A172 (cell line): ENCODE measurements around the gene IL2RA. TPM values are rescaled to one million over a fixed set of nuclear protein-coding genes. Genes with fewer than 3 reads are reported as not detected.
"Not testable (repeated sequence)": the region's sequence is repeated elsewhere in the genome, so short reads cannot be mapped to it uniquely, and the experiment has no call there.

Experiments used
- DNase-seq: peaks from one replicate; pipeline ENCODE4 v3.0.0-alpha.2; 2015; ENCODE audit warnings: low spot score
- total RNA-seq: library from RNA; depleted of rRNA; stranded (reverse); fragments of >200 nt; shearing (Covaris generic); gene quantifications from 2 replicates; pipeline ENCODE4 v1.2.3, GENCODE V29; 2014; rRNA removed

IL2RA gene
- total RNA-seq: not detected in 2 replicates

- DNase-seq: no peak
Measured at GRCh38 chr10:6062101-6062771, at the start of gene IL2RA. IL2RA (minus strand) TSS chr10:6062367; CDS start chr10:6062151, 216 bp downstream.

DNA sequence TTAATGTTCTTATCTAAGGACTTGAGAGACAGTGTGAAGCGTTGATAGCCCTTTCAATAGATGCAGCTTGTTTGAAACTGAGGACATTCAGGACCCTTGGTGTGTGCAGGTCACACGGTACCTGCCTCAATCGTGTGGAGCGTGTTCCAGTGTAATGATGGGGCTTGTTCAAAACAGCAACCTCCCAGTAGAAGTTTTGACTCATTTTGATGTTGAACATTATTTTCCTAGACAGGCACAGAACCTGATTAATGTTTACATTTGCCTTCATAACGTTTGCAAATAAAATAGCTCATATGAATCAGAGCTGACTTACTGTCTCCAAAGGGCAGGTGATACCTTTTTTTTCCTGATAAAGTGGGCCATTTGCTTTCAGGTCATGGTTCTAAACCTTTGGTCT lies 48.0 kb upstream of the IL2RA start:
- DNase-seq: no peak

DNA sequence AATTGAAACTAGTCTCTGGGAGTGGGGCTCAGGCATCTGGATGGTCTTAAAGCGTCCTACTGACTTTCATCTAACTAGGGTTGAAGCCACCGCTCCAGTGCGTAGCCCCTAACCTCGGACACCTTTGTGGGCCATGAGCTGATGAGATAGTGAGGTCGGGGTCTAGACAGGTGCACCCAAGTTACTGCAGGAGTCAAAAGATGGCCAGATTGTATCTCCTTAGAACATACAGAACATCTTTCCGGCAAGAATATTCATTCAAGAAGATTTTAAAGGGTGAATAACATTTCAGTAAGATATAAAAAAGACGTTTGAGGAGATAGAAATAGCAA lies 47.2 kb upstream of the IL2RA start:
- DNase-seq: no peak

DNA sequence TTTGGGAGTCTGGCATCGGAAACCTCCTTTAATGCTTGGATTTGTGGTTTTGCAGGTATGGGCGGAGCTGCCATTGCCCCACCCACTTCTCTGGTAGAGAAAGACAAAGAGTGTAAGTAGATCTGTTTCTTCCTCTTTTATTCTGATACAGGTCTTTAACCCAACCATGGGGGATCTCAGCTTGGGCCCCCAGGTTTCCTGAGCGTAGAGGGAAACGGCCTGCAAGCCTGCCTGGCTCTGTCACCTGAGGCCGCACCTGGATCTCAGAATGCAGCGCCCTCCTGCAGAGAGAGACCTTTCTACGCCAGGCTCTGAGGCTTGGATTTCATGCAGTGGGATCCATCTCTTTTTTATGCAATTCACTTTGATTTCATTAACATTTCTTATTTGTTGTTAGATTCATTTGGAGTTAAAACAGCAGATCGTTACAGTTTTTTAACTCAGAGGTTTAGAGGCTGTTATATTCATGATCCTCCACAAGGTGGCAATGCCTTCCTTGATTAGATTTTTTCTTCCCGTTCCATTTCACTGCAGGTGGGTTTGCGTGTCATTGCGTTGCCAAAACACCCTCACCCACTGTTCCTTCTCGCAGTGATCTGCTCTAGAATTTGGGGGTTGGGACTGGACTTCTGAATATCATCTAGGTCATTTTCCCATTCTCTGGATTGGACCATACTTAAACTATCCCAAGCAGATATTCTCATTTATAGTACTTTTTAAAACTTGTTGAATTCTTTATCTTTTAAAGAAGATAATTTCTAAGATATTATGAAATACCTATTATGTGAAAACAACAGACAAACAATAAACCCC lies 46.7 kb upstream of the IL2RA start:
- peak; percentile 50 for DNase-seq

DNA sequence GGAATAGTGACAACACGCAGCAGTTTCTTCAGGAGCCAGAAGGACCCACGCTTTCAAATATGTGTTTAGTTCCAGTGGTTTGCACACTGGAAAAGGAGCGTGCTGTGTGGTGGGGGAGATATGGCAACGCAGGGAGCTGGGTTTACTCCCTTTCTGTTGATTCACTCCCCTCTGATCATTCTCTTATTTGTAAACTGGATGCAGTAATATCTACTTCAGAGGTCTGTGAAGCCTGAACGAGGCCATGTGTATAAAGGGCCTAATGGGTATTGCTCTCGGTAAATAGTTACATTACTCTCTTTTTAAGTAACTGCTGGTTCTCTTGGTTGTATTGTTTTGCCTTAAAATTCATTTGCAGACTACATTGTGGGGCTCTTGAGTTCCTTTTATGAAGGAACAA lies 45.9 kb upstream of the IL2RA start:
- no peak for DNase-seq

GRCh38 chr10:6107616-6108015 lies 45.4 kb upstream of the IL2RA start:
- DNase-seq: not testable (repeated sequence)

DNA sequence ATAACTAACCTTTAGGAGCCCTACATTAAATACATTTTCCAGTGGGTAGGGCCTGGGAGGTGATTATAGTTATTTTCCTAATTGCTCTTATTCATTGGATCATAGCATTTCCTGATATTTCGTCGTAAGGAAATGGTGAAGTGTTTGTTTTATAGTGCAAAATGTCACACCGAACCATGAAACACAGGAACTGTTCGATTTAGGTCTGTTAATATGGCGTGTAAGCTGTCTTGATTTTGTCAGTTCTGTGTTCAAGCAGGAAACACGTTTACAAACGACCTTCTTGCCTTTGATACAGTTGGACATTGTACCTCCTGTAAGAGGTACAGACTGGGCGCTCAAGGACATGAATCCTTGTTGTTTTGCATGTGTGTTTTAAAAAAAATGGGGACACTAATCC lies 41.4 kb upstream of the IL2RA start:
- DNase-seq: no peak

DNA sequence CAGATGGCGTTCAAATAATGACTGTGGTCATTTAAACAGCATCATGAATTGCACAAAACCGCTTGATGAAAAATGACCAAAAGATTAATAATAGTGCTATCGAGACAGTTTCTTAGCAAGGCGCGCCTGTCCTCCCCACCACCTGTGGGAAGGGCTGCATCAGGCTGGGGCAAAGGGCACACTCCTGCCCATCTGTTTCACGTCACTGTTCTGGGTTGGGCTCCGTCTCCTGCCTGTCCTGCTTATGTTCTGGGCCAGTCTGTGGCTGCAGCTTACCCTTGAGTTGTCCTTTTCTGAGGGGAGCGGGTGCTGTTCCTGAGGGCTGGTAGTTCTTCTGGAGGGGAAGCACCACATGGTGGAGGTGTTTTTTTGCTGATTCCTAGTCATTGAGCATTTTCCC lies 40.0 kb upstream of the IL2RA start:
- no peak for DNase-seq

DNA sequence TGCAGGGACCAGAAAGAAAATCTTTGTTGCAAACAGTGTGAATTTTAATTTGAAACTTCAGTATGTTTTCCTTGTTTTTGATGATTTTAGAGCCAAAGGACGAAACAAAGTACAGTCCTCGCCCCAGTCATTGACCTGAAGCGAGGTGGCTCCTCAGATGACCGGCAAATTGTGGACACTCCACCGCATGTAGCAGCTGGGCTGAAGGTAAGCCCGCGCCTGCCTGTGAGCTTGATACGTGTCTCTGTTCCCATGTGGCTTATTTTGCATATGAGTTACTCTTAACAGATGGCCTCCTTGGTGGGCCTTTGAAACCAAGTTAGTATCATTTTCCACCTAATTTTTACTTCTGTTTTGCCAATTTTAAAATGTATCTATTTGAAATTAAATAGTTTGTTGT lies 39.0 kb upstream of the IL2RA start:
- DNase-seq: no peak

- no peak for DNase-seq
Measured at GRCh38 chr10:6100370-6100769, 38.2 kb upstream of the IL2RA start.

DNA sequence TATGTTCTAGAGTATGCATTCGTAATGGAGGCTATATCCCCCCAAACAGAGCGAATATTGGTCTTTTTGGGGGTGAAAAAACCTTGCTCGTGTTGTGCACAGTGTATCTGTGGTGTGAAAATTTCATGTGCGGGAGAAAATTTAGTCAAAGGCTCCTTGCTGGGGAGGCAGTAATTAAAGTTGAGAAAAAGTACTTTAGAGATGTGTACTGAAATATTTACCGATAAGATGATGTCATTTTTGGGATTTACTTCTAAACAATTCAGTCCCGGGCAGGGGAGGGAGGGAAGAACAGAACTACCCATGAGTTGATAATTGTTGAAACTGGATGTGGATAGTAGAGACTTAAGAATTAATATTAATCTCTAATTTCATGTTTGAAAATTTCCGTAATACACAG lies 36.0 kb upstream of the IL2RA start:
- no peak for DNase-seq

- DNase-seq: no peak
Measured at GRCh38 chr10:6097063-6097462, 34.9 kb upstream of the IL2RA start.

DNA sequence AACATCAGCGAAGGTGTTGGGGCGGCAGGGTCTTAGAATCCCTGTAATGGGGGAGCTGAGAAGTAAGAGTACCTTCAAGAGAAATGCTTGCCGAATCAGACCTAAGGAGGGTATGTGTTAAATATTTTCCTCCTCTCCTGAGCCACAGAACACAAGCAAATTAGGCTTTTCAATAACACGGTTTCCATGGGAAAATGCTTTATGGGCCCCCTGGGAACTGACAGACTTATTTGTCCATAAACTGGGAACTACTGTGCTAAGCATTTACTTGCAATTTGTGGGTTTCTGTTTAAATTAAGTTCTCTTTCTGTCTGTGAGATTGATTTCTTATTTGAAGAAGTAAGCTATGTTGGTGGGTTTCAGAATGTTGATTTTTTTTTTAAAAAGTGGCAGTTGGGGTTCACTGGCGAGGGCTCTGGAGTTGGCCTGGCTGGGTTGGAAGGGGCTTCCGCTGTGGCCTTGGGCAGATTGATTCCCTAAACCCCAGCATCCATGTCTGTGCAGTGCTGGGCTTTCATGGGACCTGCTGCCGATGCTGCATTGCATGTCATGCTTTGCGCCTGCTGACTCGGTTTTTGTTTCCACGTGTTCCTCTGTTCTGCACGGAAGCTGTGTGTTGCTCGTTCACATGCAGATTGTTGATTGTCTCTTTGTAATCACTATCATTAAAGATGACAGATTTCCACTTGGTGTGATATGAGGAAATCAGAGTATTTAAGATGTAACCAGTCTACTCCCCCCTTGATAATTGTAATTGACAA lies 33.8 kb upstream of the IL2RA start:
- DNase-seq: no peak

- DNase-seq: no peak
Measured at GRCh38 chr10:6092731-6093130, 30.6 kb upstream of the IL2RA start.

DNA sequence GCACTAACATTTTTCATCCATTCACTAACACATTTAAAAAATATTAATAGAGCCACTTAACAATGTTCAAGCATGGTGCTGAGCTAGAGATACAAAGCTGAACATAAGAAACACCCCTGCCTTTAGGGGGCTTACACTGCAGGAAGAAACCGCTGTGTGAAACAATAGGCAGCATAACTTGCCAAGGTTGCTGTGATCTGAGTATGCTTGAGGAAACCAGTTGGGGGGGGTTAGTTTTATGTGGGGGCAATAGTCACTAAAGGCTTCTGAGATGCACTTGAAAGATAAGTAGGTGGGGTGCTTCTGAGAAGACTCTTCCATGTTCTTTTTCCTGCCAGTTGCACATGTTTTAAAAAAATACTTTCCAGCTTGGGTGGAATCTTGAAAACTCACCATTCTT lies 29.5 kb upstream of the IL2RA start:
- DNase-seq: no peak

GRCh38 chr10:6089334-6090219 lies 27.4 kb upstream of the IL2RA start:
- no peak for DNase-seq

DNA sequence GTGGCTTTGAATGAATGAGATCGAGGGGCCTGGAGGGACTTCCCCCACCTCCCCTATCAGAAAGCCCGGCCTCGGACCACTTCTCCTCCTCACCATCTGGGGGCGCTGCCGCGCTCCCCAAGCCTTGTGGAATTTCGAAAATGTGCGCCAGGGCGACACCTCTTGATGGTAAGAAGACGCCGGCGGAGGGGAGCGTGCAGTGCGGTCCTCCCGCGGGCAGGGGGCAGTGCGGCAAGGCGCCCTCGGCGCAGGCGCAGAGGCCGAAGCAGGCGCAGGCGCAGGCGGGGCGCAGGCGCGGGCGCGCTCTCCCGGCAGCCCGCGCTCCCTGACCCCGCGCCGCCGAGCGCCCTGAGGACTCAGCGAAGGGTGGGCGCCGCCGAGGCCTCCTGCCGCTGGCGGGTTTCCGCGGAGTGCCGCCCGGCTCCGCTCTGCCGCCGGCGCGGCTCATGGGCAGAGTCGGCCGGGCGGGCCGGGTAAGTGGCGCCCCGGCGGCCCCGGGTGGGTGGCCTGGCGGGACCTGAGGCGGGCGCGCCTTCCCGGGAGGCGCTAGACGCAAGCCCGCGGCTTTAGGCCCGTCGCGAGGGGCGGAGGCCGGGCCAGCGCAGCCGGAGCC lies 26.7 kb upstream of the IL2RA start, which contains the start of gene RBM17:
TSS of gene RBM17 (plus strand) at position 314 of the 613 bp plus-strand sequence. CDS start 8,032 bp downstream, outside the sequence.
- DNase-seq: peak; percentile 85

DNA sequence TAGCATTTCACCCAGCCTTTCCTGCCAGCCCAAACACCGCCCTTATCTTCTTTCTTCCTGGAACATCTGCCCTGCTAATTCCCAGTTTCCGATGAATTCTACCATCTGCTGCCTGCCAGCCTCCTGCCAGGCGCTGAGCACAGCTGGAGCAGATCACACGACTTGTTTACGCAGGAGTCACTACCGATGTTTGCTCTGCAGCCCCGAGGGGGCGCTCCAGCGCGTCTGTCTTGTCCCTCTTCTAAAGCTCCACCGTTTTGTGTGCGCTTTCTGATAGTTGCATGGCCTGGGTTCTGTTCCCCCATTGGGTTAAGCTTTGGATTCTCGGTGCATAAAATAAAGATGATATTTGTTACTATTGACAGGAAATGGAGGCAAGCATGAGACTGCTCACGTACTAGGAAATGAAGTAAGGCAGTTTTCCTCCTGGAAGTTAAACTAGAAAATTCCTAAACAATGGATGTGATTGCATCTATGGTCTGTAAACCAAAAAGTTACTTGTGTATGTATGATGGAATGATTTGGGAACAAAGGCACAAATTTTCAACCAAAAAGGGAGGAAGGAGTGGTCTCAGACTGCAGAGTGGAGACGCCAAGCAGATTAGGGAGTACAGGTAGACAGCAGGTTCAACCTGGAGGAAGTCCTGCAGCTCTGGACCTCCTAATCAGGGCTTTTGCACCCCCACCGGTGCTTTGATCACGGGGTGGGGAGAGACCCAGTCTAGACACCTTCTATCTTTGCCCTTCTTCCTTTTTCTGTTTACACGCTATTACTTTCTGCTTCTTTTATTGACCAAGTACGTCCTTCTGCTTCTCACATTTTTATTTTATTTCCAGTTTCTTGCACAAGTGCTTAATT lies 24.4 kb upstream of the IL2RA start:
- peak; percentile 90 for DNase-seq

DNA sequence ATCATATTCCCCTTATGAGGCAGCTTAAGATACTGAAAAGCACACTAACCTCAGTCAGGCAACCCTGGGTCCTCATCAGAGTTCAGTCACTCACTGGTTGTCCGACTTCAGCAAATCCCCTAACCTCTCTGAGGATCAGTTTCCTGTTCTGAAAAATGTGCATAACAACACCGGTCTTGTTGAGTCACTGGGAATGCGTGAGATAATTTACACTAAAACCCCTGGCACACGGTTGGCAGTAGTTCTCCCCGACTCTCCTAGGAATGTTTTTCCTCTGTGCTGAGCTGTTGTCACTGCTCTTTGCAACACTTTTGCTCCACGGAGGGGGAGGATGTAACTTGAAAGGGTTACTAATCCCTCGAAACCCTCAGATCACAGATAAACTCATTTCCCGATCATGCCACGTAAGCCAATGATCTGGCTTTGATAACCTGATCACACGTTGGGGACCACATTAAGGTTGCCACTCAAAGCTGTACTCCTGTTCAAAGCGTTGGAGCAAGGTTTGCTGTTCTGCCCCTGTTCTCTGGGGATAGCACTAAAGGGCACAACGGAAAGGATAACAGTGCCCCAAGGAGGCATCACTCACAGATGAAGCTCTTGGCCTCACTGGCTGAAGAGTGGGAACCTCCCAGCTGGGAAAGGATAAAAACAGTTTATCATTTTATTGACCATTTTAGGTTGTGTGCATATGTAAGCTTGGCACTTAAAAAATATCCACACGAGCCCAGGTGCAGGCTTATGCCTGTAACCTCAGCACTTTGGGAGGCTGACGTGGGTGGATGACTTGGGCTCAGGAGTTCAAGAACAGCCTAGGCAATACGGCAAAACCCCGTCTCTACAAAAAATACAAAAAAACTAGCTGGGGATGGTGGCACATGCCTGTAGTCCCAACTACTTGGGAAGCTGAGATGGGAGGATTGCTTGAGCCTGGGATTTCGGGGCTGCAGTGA lies 21.6 kb upstream of the IL2RA start:
- DNase-seq: no peak
